ENCODE results near the gene LRP2.

DNA sequence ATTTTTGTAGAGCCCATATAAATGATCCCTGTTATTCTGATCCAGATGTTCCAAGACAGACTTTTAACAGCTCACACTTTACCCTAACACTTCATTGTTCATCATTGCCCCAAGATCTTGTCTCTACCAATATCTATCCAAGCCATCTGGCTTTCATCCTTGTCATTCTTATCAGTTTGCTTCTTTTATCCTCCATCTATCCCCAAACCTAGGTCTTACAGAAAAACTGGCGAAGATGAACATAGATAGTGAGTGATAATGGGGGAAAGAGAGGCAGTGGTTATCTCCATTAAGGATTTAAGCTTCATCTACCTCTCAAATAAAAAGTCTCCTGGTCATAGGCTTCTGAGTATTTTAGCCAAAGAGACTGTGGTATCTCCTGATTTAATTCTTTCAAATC lies 203.5 kb downstream of the LRP2 start:
- TF ChIP-seq POLR2AphosphoS5 (IDR thresholded peaks at IDR 0.05; ENCODE audit: low read depth) (no peak), EZH2 (IDR thresholded peaks at IDR 0.05; ENCODE audit: low read depth, unreplicated experiment) (no peak), EZH2phosphoT487 (IDR thresholded peaks at IDR 0.05; ENCODE audit: unreplicated experiment) (no peak), NANOG (IDR thresholded peaks at IDR 0.05; ENCODE audit: borderline replicate concordance) (no peak)
- TF ChIP-seq, protein P1, sequence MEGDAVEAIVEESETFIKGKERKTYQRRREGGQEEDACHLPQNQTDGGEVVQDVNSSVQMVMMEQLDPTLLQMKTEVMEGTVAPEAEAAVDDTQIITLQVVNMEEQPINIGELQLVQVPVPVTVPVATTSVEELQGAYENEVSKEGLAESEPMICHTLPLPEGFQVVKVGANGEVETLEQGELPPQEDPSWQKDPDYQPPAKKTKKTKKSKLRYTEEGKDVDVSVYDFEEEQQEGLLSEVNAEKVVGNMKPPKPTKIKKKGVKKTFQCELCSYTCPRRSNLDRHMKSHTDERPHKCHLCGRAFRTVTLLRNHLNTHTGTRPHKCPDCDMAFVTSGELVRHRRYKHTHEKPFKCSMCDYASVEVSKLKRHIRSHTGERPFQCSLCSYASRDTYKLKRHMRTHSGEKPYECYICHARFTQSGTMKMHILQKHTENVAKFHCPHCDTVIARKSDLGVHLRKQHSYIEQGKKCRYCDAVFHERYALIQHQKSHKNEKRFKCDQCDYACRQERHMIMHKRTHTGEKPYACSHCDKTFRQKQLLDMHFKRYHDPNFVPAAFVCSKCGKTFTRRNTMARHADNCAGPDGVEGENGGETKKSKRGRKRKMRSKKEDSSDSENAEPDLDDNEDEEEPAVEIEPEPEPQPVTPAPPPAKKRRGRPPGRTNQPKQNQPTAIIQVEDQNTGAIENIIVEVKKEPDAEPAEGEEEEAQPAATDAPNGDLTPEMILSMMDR (conservative IDR thresholded peaks at IDR 0.05; ENCODE audit: low read depth in 2 of 2), result no peak

Measured in GM23338 (cell line).